GM19023 (cell line): ENCODE measurements around the gene EIF3L.

Experiments
- ATAC-seq: cut with Tn5 transposase; IDR thresholded peaks from one replicate; pipeline ENCODE4 v1.9.1; 2021; ENCODE audit warnings: mild to moderate bottlenecking, moderate library complexity; ENCODE audit not compliant: unreplicated experiment

Gene EIF3L

GRCh38 chr22:37816543-37817180 is 32.6 kb upstream of the EIF3L start:
- no peak for ATAC-seq

DNA sequence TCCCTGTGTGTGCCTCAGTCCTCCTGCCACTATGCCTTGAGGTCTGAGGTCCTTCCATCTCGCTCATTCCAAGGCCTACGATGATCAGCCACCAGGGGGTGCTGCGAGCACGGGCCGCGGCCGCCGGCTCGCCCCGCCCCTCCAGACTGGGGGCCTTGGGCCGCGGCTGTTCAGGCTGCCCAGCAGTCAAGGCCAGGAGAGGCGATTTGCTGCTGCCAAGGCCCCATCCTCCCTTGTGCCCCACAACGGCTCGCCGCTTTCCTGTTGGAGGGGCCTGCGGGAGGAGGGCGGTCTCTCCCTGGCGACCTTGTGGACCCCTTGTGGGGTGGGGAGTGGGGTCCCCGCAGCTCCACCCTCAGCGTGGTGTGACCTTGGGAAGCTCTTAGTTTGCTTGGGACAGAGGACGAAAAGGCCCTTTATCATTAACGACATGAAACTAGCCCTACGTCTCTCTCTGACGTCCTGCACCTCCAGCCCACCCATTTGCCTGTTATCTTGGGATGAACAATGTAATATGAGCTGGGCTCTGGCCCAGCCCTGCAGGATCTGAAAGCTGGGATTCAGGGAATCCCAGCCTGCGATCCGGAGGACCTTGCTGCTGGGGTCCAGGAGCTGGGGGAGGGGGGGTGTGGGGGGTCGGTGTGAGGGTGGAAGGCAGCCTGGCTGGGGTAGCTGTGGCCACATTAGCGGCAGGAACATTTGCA is 31.4 kb upstream of the EIF3L start:
- no peak for ATAC-seq

DNA sequence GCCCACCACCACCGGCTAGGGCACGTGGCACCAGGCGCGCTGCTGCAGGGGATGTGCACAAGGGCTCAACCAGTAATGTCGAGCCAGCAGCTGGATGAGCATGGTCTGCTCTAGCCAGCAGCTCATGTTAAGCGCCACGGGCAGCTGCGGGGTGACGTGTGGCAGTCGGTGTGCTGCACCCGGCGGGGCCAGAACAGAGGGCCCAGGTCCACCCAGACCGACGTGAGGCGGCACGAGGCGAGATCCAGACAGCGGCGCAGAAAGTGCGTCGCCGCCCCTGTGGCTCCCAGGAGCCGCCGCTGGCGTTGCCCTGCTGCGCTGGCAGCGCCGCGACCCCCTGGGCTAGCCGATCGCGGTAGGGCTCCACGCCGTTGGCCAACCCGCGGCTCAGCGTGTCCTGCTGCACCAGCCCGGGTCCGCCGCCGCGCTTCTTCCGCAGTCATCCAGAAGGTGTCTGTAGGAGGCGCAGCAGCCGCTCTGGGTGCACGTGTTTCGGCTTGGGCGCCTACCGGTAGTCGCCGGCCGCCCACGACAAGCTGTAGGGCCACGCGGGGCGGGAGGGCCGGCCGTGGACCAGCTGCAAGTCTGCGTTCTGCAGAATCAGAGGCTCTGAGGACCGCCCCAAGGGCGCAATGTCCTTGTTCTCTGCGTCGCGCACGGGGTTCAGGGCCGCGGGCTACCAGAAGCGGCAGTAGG is 30.7 kb upstream of the EIF3L start:
- no peak for ATAC-seq

- no peak for ATAC-seq
Measured at GRCh38 chr22:37819105-37819433, 30.1 kb upstream of the EIF3L start.

DNA sequence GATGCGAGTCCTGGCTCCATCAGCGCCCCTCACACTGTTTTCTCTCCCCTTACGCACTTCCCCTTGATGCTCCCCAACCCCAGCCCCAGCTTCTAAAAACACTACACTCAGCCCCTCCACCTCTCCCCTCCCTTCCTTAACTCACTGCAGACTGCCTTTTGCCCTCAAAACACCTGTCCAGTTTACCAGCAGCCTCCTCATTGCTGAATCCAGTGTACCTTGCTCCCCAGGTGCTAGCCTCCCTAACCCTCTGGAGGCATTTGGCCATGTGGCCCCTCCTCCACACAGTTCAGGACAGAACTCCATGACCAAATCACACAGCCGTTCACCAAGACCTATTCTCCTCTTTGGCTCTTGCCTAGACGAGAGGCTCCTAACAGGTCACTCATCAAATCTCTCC is 28.9 kb upstream of the EIF3L start:
- ATAC-seq = no peak

GRCh38 chr22:37822079-37822833 is 27.0 kb upstream of the EIF3L start:
- ATAC-seq = no peak

DNA sequence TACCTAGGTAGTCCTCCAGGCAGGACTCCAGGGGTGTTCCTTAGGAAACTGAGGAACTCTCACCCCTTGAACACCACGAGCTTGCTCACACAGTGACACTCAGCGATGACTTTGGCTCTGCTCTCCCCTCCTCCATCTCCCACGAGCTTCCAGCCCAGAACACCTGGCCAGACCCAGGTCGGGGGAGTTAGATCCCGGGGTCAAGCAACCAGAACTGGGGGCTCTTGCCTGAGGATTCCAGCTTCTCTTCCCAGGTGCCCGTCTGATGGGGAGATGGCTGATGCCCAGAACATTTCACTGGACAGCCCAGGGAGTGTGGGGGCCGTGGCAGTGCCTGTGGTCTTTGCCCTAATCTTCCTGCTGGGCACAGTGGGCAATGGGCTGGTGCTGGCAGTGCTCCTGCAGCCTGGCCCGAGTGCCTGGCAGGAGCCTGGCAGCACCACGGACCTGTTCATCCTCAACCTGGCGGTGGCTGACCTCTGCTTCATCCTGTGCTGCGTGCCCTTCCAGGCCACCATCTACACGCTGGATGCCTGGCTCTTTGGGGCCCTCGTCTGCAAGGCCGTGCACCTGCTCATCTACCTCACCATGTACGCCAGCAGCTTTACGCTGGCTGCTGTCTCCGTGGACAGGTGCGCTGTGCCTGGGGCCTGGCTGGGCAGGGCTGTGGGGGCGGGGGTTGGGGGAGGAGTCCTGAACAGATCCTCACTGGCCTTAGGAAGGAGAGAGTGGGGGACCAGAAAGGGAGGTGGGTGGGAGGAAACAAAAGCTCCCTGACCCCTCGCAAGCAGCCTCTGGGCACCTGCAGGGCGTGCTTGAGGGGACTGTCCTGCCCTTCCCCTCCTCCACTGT is 25.9 kb upstream of the EIF3L start, which contains the start of gene GALR3:
TSS of gene GALR3 (plus strand) at position 249 of the 852 bp plus-strand sequence. CDS start at position 274, 25 bp downstream.
- ATAC-seq = no peak

- no peak for ATAC-seq
Measured at GRCh38 chr22:37824674-37825641, 24.3 kb upstream of the EIF3L start.

- no peak for ATAC-seq
Measured at GRCh38 chr22:37827056-37827455, 22.2 kb upstream of the EIF3L start.

DNA sequence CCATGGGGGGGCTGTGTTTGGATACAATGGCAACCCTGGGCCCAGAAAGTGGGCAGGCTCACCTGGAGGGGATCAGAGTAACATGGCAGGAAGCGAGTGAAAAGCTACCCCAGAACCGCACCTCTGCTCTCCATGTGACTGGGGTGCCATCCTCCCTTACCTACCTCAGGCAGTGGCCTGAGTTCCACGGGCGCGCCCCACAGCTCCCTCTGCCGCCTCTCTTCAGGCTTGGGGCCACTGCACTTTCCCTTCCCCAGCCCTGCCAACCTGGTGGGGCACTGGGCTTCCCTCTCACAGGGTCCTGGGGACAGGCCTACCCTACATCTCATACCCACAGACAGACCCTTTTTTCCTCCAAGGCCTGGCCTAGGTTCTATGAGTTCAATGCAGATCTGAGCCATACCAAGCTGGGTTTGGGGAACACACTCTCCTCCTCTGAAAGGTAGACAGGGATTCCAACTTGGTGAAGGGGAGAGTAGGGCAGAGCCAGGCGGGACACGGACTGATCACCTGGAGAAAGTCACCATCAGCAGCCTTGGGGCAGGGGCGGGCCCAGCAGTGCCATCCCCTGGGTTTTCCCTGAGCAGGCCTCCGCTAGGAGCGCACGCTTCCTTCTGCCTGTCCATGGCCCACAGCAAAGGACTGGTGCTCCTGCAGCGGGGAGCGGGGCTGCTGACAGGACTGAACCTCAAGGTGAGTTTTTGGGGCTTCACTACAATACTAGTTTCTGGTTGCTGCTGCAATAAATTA is 19.0 kb upstream of the EIF3L start:
- no peak for ATAC-seq

- no peak for ATAC-seq
Measured at GRCh38 chr22:37831472-37831871, 17.7 kb upstream of the EIF3L start.

GRCh38 chr22:37832022-37832857 is 17.0 kb upstream of the EIF3L start:
- ATAC-seq = no peak

- ATAC-seq = no peak
Measured at GRCh38 chr22:37842015-37842793, 7.0 kb upstream of the EIF3L start.

DNA sequence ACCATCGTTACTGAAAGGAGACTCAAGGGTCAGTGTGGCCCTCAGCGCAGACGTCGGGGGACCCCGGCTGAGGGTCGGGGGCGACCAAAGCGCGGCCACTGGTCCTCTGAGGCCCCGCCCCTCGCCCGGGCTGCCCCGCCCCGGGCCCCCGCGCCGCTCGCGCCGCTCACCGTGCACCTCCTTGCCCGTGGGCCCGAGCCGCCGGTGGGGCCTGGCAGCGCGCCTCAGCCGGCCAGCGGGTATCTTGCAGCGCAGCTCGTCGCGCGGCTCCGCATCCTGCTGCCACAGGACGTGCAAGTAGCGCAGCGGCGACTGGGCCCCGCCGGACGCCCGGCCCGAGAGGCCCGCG is 5.5 kb upstream of the EIF3L start:
- peak; percentile 51 for ATAC-seq

GRCh38 chr22:37844904-37845329 is 4.3 kb upstream of the EIF3L start:
- ATAC-seq = no peak

DNA sequence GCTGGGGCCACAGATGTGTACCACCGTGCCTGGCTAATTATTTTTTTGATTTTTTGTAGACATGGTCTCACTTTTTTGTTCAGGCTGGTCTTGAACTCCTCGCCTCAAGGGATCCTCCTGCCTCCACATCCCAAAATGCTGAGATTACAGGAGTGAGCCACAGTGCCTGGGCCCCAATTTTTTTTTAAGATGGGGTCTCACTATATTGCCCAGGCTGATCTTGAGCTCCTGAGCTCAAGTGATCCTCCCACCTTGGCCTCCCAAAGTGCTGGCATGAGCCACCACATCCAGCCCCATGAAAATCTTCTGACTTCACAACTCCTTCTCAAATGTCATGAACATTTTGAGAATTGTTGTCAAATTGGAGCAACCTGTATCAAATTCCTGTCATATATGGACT is 2.8 kb upstream of the EIF3L start:
- ATAC-seq = no peak

GRCh38 chr22:37848587-37849088 is 581 bp upstream of the EIF3L start:
- ATAC-seq = no peak
